HFFc6 (cell line): ENCODE results near the gene GOLIM4. TPM values are rescaled to one million over a fixed set of nuclear protein-coding genes. Genes with fewer than 3 reads are reported as not detected.

ENCODE experiments used
- DNase-seq: peaks from one replicate; pipeline ENCODE4 v3.0.0-alpha.2; 2018
- H3K27ac Mint-ChIP-seq: 2 replicates; pipeline ENCODE4 v1.8.0; 2020; ENCODE audit warnings: mild to moderate bottlenecking, mixed read lengths
- H3K27me3 Mint-ChIP-seq: 2 replicates; pipeline ENCODE4 v1.8.0; 2021; ENCODE audit warnings: mild to moderate bottlenecking, moderate library complexity, mixed read lengths; ENCODE audit not compliant: insufficient read depth
- H3K36me3 Mint-ChIP-seq: 2 replicates; pipeline ENCODE4 v1.8.0; 2021; ENCODE audit warnings: low read depth, mixed read lengths
- H3K4me1 Mint-ChIP-seq: 2 replicates; pipeline ENCODE4 v1.8.0; 2020; ENCODE audit warnings: low read depth, mixed read lengths
- H3K4me3 Mint-ChIP-seq: 2 replicates; pipeline ENCODE4 v1.8.0; 2020; ENCODE audit warnings: mild to moderate bottlenecking, moderate library complexity, mixed read lengths
- H3K9me3 Mint-ChIP-seq: 2 replicates; pipeline ENCODE4 v1.8.0; 2020; ENCODE audit warnings: mild to moderate bottlenecking, mixed read lengths
- CTCF ChIP-seq: fragments of 200-600 bp; sonication (generic); IDR thresholded peaks from 2 replicates; pipeline ENCODE4 v1.5.0; 2021; ENCODE audit warnings: antibody characterized with exemption, mild to moderate bottlenecking
- total RNA-seq, 6 experiments: library from RNA; stranded (reverse); fragmentation: NEBNext Ultra II Directional; extraction: Animal tissue kit (Norgen Biotek cat#: 25700); gene quantifications; 2 replicates in 1 of 6; 3 replicates in 5 of 6; pipeline ENCODE4 v1.2.3, GENCODE V29; 2021

Gene GOLIM4
- total RNA-seq, 6 experiments from 2014 or later, result 99.8 to 141 (median 130) TPM

- peaks cover 20% of the 10 kb centered on the region for H3K4me1 Mint-ChIP-seq
- no peak for TF ChIP-seq CTCF
- no peak overlapping the region for H3K27ac Mint-ChIP-seq
- H3K27me3 Mint-ChIP-seq, result no peaks in the 10 kb centered on the region
- H3K36me3 Mint-ChIP-seq, result peaks cover 48% of the 10 kb centered on the region
- DNase-seq, result no peak
- H3K9me3 Mint-ChIP-seq, result no peaks in the 10 kb centered on the region
- no peak overlapping the region for H3K4me3 Mint-ChIP-seq
These were observed 59.1 kb downstream of the GOLIM4 start for GRCh38 chr3:168036619-168037018.

- H3K4me3 Mint-ChIP-seq, result no peak overlapping the region
These were observed 61.4 kb downstream of the GOLIM4 start for GRCh38 chr3:168034152-168034928.

GRCh38 chr3:168030577-168030976, 65.1 kb downstream of the GOLIM4 start:
- H3K27me3 Mint-ChIP-seq, result no peaks in the 10 kb centered on the region
- no peak for DNase-seq
- H3K36me3 Mint-ChIP-seq, result peaks cover 65% of the 10 kb centered on the region
- no peak for TF ChIP-seq CTCF
- no peaks in the 10 kb centered on the region for H3K9me3 Mint-ChIP-seq
- H3K4me3 Mint-ChIP-seq, result no peak overlapping the region
- no peak overlapping the region for H3K27ac Mint-ChIP-seq
- peaks cover 37% of the 10 kb centered on the region for H3K4me1 Mint-ChIP-seq

More at GRCh38 chr3:168034152-168034928, 61.4 kb downstream of the GOLIM4 start:
- Mint-ChIP-seq H3K27ac (peak overlapping the region; percentile 69), H3K36me3 (peaks cover 54% of the 10 kb centered on the region), H3K4me1 (peaks cover 25% of the 10 kb centered on the region), H3K9me3 (no peaks in the 10 kb centered on the region), H3K27me3 (no peaks in the 10 kb centered on the region)
- TF ChIP-seq CTCF, result no peak
- peak; percentile 76 for DNase-seq

- DNase-seq, result no peak
- Mint-ChIP-seq H3K4me3 (no peak overlapping the region), H3K4me1 (peaks cover 37% of the 10 kb centered on the region), H3K36me3 (peaks cover 65% of the 10 kb centered on the region), H3K27me3 (no peaks in the 10 kb centered on the region), H3K9me3 (no peaks in the 10 kb centered on the region), H3K27ac (no peak overlapping the region)
- TF ChIP-seq CTCF, result no peak
These were observed 66.0 kb downstream of the GOLIM4 start for GRCh38 chr3:168029705-168030104.

GRCh38 chr3:168028086-168028485, 67.6 kb downstream of the GOLIM4 start:
- Mint-ChIP-seq H3K4me1 (peaks cover 39% of the 10 kb centered on the region), H3K9me3 (no peaks in the 10 kb centered on the region), H3K27ac (no peak overlapping the region; the same call in 1 of the 2 replicates), H3K36me3 (peaks cover 72% of the 10 kb centered on the region), H3K27me3 (no peaks in the 10 kb centered on the region; the same call in 1 of the 2 replicates), H3K4me3 (no peak overlapping the region)
- DNase-seq, result no peak
- no peak for TF ChIP-seq CTCF
